Trophoblast cell (in vitro differentiated cells and primary cell): Measurements from ENCODE around the gene CSGALNACT2.

ENCODE experiments used
- DNase-seq, 2 donors: peaks; one replicate each; pipeline ENCODE4 v3.0.0-alpha.2; 2016
- H2AFZ ChIP-seq: 2 replicates; pipeline ENCODE4 v1.6.1; 2013; ENCODE audit warnings: low read length, moderate library complexity, mild to moderate bottlenecking; ENCODE audit not compliant: insufficient read depth, poor library complexity
- H2AK5ac ChIP-seq: 2 replicates; pipeline ENCODE4 v1.6.1; 2013; ENCODE audit warnings: mild to moderate bottlenecking, low read length
- H2BK120ac ChIP-seq: 2 replicates; pipeline ENCODE4 v1.6.1; 2013; ENCODE audit warnings: low read length, mild to moderate bottlenecking, moderate library complexity; ENCODE audit not compliant: insufficient read depth, poor library complexity
- H2BK12ac ChIP-seq: 2 replicates; pipeline ENCODE4 v1.6.1; 2013; ENCODE audit warnings: mild to moderate bottlenecking, low read length, moderate library complexity
- H2BK5ac ChIP-seq: 2 replicates; pipeline ENCODE4 v1.6.1; 2013; ENCODE audit warnings: low read length, low read depth, moderate library complexity, mild to moderate bottlenecking; ENCODE audit not compliant: poor library complexity
- H3K14ac ChIP-seq: 2 replicates; pipeline ENCODE4 v1.6.1; 2013; ENCODE audit warnings: mild to moderate bottlenecking, low read length
- H3K18ac ChIP-seq: 2 replicates; pipeline ENCODE4 v1.6.1; 2013; ENCODE audit warnings: mild to moderate bottlenecking, low read length
- H3K23ac ChIP-seq: 2 replicates; pipeline ENCODE4 v1.6.1; 2013; ENCODE audit warnings: low read length
- H3K27ac ChIP-seq: 2 replicates; pipeline ENCODE4 v1.5.1; 2013; ENCODE audit warnings: low read depth, mild to moderate bottlenecking, inconsistent platforms, low read length, moderate library complexity
- H3K27me3 ChIP-seq: 2 replicates; pipeline ENCODE4 v1.6.1; 2013; ENCODE audit warnings: inconsistent platforms, mild to moderate bottlenecking, low read length, moderate library complexity; ENCODE audit not compliant: insufficient read depth
- H3K36me3 ChIP-seq, 2 experiments: 1 replicate in 1 of 2; 2 replicates in 1 of 2; pipeline ENCODE4 v1.6.1; 2013; ENCODE audit warnings: low read length in 2 of 2, mild to moderate bottlenecking in 2 of 2, moderate library complexity in 1 of 2; ENCODE audit not compliant: insufficient read depth in 2 of 2, control insufficient read depth in 1 of 2
- H3K4ac ChIP-seq: 2 replicates; pipeline ENCODE4 v1.6.1; 2013; ENCODE audit warnings: low read depth, mild to moderate bottlenecking, low read length, moderate library complexity
- H3K4me1 ChIP-seq, 2 experiments: 1 replicate in 1 of 2; 2 replicates in 1 of 2; pipeline ENCODE4 v1.6.1; 2013; ENCODE audit warnings: low read length in 2 of 2, mild to moderate bottlenecking in 2 of 2, moderate library complexity in 1 of 2; ENCODE audit not compliant: insufficient read depth in 2 of 2, control insufficient read depth in 1 of 2
- H3K4me2 ChIP-seq: 2 replicates; pipeline ENCODE4 v1.6.1; 2013; ENCODE audit warnings: inconsistent platforms, mild to moderate bottlenecking, low read length, moderate library complexity
- H3K4me3 ChIP-seq: 2 replicates; pipeline ENCODE4 v1.5.1; 2013; ENCODE audit warnings: mild to moderate bottlenecking, low read depth, low read length, inconsistent platforms
- H3K79me1 ChIP-seq: one replicate; pipeline ENCODE4 v1.6.1; 2013; ENCODE audit warnings: low read length
- H3K79me2 ChIP-seq: 2 replicates; pipeline ENCODE4 v1.6.1; 2013; ENCODE audit warnings: low read length, mild to moderate bottlenecking; ENCODE audit not compliant: control insufficient read depth, insufficient read depth, poor library complexity
- H3K9ac ChIP-seq: 2 replicates; pipeline ENCODE4 v1.6.1; 2013; ENCODE audit warnings: mild to moderate bottlenecking, low read length
- H3K9me3 ChIP-seq: 2 replicates; pipeline ENCODE4 v1.6.1; 2013; ENCODE audit warnings: low read depth, mild to moderate bottlenecking, control low read depth, inconsistent platforms, low read length; ENCODE audit not compliant: insufficient read depth
- H4K12ac ChIP-seq: 2 replicates; pipeline ENCODE4 v1.6.1; 2013; ENCODE audit warnings: low read depth, mild to moderate bottlenecking, low read length, moderate library complexity
- H4K8ac ChIP-seq: 2 replicates; pipeline ENCODE4 v1.6.1; 2013; ENCODE audit warnings: low read depth, mild to moderate bottlenecking, low read length, moderate library complexity
- H4K91ac ChIP-seq: one replicate; pipeline ENCODE4 v1.6.1; 2013; ENCODE audit warnings: low read depth, mild to moderate bottlenecking, low read length, moderate library complexity
- WGBS: extraction: QIAGEN DNeasy Blood & Tissue Kit; methylation state at CpG from one replicate; pipeline ENCODE4 v1.1.7; 2013; ENCODE audit warnings: missing lambda C conversion rate; ENCODE audit not compliant: insufficient read length, insufficient coverage; ENCODE audit errors: extremely low coverage; 5-methylcytosine and 5-hydroxymethylcytosine counted together

The CSGALNACT2 gene

GRCh38 chr10:43231523-43232078, 93.4 kb downstream of the CSGALNACT2 start:
- no peak overlapping the region for H4K8ac ChIP-seq
- DNase-seq: no peak
- peaks cover 0 to 4% of the 10 kb centered on the region in 2 experiments for H3K4me1 ChIP-seq
- no peak overlapping the region for H3K23ac ChIP-seq
- H2AK5ac ChIP-seq: no peak overlapping the region
- no peak overlapping the region for H3K4me2 ChIP-seq
- H3K79me1 ChIP-seq: no peaks in the 10 kb centered on the region
- H2AFZ ChIP-seq: no peak overlapping the region
- H2BK5ac ChIP-seq: no peak overlapping the region
- no peak overlapping the region for H4K12ac ChIP-seq
- no CpG with 5 or more reads among the region's 6 CpGs for WGBS
- no peak overlapping the region for H2BK12ac ChIP-seq
- no peak overlapping the region for H3K27ac ChIP-seq
- no peak overlapping the region for H3K4ac ChIP-seq
- H3K79me2 ChIP-seq: no peaks in the 10 kb centered on the region
- no peaks in the 10 kb centered on the region for H3K36me3 ChIP-seq
- H3K9ac ChIP-seq: no peak overlapping the region
- peaks cover 30% of the 10 kb centered on the region for H3K27me3 ChIP-seq
- no peak overlapping the region for H2BK120ac ChIP-seq
- H3K18ac ChIP-seq: no peak overlapping the region
- peaks cover 10% of the 10 kb centered on the region for H3K9me3 ChIP-seq
- no peak overlapping the region for H3K4me3 ChIP-seq
- H4K91ac ChIP-seq: no peak overlapping the region
- H3K14ac ChIP-seq: no peak overlapping the region

GRCh38 chr10:43233601-43234430, 95.6 kb downstream of the CSGALNACT2 start:
- peak overlapping the region; percentile 37 for H3K4me3 ChIP-seq
- no peak overlapping the region for H2AFZ ChIP-seq
- peaks cover 7% of the 10 kb centered on the region for H3K9me3 ChIP-seq
- no peaks in the 10 kb centered on the region for H3K79me2 ChIP-seq
- no peak overlapping the region for H4K8ac ChIP-seq
- peaks cover 0 to 4% of the 10 kb centered on the region in 2 experiments for H3K4me1 ChIP-seq
- no CpG with 5 or more reads among the region's 19 CpGs for WGBS
- H2AK5ac ChIP-seq: no peak overlapping the region
- no peak overlapping the region for H4K91ac ChIP-seq
- no peak overlapping the region for H3K9ac ChIP-seq
- H3K36me3 ChIP-seq: no peaks in the 10 kb centered on the region
- H3K27me3 ChIP-seq: peaks cover 21% of the 10 kb centered on the region
- no peak overlapping the region for H2BK12ac ChIP-seq
- H2BK5ac ChIP-seq: no peak overlapping the region
- no peak overlapping the region for H4K12ac ChIP-seq
- H2BK120ac ChIP-seq: no peak overlapping the region
- no peak overlapping the region for H3K4me2 ChIP-seq
- no peak overlapping the region for H3K27ac ChIP-seq
- H3K4ac ChIP-seq: no peak overlapping the region
- H3K14ac ChIP-seq: no peak overlapping the region
- no peak overlapping the region for H3K18ac ChIP-seq
- no peak for DNase-seq
- H3K23ac ChIP-seq: no peak overlapping the region
- H3K79me1 ChIP-seq: no peaks in the 10 kb centered on the region

- no peak overlapping the region for H2BK12ac ChIP-seq
- H4K91ac ChIP-seq: no peak overlapping the region
- peaks cover 7% of the 10 kb centered on the region for H3K9me3 ChIP-seq
- H3K79me2 ChIP-seq: no peaks in the 10 kb centered on the region
- H3K79me1 ChIP-seq: no peaks in the 10 kb centered on the region
- WGBS: no CpG with 5 or more reads among the region's 9 CpGs
- H2AK5ac ChIP-seq: no peak overlapping the region
- H4K8ac ChIP-seq: no peak overlapping the region
- H3K4me2 ChIP-seq: no peak overlapping the region
- H3K27me3 ChIP-seq: peaks cover 13% of the 10 kb centered on the region
- no peak overlapping the region for H3K23ac ChIP-seq
- no peak overlapping the region for H3K4me3 ChIP-seq
- H2BK5ac ChIP-seq: no peak overlapping the region
- H3K18ac ChIP-seq: no peak overlapping the region
- no peak overlapping the region for H3K9ac ChIP-seq
- H3K4ac ChIP-seq: no peak overlapping the region
- H2AFZ ChIP-seq: no peak overlapping the region
- H4K12ac ChIP-seq: no peak overlapping the region
- H3K14ac ChIP-seq: no peak overlapping the region
- no peaks in the 10 kb centered on the region for H3K36me3 ChIP-seq
- no peak overlapping the region for H2BK120ac ChIP-seq
- H3K4me1 ChIP-seq: peaks cover 0 to 4% of the 10 kb centered on the region in 2 experiments
- DNase-seq: no peak
- H3K27ac ChIP-seq: no peak overlapping the region
Observed at GRCh38 chr10:43234471-43235041, 96.3 kb downstream of the CSGALNACT2 start.
